NCI-H187 treated with DMSO at 0.1 percent for 48 hours (cell line): ENCODE measurements around the gene PSMC3.
A peak's percentile ranks its signal among the peaks of the same experiment; 100 is the strongest.

ENCODE experiments used
- DNase-seq: peaks from one replicate; lab custom pipeline; 2025; lab: John Stamatoyannopoulos, UW

The PSMC3 gene

GRCh38 chr11:47426062-47426956 lies at the start of gene PSMC3:
TSS of gene PSMC3 (minus strand) at chr11:47426439. CDS start at chr11:47426279, 160 bp downstream.
- peak; percentile 92 for DNase-seq

DNA sequence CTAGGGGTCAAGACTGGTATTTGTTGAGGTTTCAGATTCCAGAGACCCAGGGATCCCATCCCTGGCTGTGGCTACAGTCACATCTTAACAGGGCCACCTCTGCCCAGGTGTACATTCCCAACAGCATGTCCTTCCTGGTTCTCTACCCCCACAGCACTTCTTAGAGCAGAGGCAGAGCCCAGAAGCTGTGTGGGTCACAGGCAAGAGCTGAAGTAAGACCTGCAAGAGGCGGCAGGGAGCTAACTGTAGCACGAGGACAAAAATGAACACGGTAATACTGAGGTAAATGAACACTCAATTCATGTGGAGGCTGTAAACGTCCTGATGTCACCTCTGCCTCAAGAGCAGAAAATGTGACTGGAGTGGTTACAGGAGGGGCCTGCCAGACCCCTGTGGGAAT lies 44.4 kb upstream of the PSMC3 start:
- no peak for DNase-seq

DNA sequence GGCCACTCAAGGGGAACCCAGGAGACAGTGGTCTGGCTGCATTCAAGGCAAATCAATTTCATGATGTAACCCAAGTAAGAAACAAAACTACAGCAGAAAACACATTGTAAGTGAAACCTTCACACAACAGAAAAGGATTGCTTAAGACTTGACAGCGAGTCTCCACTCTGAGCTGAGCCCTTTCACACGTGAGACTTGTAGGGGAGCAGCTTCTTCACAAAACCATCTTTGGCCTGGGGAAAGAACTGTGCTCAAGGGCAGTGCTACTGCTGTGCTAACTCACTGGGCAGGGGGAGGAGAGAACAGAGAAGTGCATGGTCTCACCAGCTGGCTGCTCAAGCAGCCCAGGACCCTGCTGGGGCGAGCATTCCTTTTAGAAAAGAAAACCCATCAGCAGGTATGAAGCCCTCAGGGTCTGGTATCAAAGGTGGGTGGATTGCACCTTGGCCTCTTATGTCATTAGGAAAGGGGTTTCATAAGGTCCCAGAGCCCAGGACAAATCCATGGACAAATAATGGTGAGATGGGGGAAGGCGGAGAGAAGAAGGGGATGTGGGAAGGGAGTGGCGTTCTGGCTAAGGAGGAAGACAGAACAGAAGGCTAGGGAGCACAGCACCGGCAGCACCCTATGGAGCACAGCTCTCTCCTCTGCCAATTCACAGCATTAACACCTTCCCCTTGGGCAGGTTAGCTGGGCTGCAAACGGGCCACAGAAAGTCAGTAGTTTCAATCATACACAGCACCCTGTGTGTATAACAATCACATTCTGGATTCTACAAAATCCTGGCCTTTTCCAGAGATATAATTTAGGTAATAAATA lies 43.3 kb upstream of the PSMC3 start:
- DNase-seq, result no peak

DNA sequence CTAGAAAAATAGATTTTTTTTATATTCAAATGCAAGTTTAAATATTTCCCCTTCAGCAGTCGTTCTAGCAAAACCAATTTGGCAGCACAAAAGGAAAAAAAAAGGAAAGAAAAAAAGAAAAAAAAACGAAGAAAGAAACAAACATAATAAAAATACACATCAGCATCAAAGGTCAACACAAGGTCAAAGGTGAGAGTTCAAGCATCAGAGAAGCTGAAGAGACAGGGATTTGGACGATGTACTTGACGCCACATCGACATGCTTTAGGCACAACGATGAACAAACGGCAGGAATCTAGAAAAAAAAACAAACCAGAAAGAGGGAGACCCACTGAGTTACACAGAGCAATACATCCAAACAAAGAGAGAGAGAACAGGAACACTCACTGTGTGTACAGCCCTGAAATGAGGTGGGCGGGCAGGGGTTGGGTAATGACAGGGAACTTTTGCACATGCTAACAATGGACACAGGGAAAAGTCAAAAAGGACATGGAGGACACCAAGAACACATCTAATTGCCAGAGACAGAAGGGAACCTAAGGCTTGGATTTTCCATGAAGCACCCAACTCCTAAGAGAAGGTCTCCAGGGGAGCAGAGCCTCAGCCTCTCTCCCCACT lies 42.5 kb upstream of the PSMC3 start:
- no peak for DNase-seq

GRCh38 chr11:47467357-47467756 lies 41.1 kb upstream of the PSMC3 start:
- peak; percentile 82 for DNase-seq

DNA sequence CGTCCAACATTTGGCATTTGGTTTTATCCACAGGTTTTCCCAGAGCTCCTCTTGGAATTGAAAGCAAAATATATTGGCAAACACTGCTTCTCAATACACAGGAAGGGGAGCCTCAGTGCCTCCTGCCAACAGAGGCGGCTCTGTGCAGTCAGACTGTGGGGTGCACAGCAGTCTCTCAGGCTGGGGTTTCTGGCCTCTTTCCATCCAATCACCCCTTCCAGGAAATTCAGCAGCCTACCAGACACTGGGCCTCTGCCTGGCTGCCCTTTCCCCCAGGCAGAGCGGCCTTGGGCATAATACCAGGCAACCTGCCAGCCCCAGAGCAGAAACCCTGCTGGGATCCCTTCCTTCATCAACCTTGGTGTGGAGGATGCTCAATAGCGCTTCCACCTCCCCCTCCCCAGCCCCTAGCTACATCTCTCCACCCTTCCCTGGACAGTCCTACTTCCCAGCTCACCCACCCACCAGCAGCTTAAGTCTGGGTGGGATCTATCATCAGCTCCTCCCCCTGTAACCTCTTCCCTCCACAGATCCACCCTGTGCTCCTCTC lies 40.5 kb upstream of the PSMC3 start:
- no peak for DNase-seq

DNA sequence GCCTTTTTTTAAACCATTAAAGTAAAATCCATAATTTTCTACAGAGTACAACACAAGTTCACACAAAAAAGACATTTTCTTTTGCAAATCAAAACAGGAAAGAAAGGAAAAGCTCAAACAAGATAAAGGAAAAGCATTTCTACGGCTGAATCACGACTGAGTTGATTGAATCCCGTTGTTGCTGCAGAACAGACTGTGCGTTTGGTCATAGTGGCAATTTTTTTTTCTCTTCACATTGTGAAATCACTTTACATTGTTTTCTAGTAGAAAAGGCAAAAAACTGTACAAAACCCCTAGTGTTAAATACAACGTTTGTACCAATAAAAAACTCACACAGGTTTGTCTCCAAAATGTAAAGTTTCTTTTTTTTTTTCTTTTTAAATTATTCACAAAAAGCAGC lies 40.0 kb upstream of the PSMC3 start:
- DNase-seq, result no peak

DNA sequence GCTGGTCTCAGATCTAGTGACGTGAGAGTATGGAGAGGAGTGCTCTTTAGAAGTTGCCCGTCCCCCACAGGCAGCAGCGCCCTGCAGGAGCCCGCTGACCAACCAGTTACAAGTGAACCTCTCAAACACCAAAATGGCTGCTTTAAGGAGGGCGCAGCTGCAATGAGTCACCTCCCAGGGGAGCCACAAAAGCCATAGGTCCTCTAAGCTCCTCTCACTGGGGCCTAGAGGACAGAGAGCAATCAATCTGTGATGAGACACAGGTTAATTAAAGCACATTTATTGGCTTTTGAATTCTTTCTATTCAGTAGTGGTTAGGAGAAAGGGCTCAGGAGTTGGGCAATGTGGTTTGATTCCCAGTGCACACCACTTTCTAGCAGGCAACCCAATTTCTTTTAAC lies 38.2 kb upstream of the PSMC3 start:
- peak; percentile 97 for DNase-seq

DNA sequence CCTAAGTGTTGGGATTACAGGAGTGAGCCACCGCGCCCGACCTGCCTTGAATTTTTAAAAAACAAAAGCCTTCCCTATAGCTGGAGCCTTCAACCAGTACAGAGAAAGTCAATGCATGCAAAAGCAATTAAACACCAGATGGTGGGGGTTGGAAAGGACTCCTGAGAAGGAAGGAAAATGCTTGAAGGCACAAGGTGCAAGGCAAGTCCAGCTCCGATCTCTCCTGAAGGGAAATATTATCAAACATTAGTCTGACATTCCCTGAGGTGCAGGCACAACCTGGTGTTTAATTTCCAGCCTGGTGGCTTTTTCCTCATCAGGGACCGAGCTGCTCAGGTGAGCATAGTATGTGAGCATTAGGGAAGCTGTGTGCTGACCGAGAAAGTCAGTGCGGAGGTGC lies 35.6 kb upstream of the PSMC3 start:
- no peak for DNase-seq

DNA sequence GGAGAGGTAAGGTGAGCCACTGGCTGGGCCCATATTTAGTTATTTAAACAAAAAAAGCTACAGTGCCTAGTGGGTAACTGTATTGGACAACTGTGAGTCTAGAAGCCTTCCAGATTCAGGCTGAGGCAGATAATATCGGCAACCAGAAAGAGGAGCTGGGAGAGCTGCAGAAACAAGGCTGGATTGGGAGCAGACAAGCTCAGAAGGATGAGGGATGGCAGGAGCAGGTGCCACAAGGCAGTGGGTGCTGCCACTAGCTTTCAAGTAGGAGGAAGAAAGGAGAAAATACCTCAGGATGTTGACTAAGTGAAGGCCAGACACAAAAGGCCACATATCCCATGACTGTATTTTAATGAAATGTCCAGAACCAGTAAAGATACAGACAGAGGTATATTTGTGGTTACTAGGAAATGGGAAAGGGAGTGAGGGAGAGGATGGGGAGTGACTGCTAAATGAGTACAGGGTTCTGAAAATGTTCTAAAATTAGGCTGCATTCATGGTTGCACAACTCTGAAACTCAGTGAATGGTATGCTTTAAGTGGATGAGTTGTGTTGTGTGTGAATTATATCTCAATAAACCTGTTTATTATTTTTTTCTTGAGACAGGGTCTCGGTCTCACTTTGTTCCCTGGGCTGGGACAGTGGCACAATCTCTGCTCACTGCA lies 34.5 kb upstream of the PSMC3 start:
- DNase-seq, result no peak

- DNase-seq, result peak; percentile 83
These were observed 28.0 kb upstream of the PSMC3 start for GRCh38 chr11:47454258-47454671.

DNA sequence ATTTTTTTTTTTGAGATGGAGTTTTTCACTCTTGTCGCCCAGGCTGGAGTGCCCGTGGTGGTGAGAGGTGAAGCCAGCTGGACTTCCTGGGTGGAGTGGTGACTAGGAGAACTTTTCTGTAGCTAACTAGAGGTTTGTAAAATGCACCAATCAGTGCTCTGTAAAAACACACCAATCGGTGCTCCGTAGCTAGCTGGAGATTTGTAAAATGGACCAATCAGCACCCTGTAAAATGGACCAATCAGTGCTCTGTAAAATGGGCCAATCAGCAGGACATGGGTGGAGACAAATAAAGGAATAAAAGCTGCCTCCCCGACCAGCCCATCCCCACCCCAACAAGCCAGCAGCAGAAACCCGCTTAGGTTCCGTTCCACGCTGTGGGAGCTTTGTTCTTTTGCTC lies 27.1 kb upstream of the PSMC3 start:
- DNase-seq, result no peak

GRCh38 chr11:47451990-47452389 lies 25.8 kb upstream of the PSMC3 start:
- DNase-seq, result no peak

DNA sequence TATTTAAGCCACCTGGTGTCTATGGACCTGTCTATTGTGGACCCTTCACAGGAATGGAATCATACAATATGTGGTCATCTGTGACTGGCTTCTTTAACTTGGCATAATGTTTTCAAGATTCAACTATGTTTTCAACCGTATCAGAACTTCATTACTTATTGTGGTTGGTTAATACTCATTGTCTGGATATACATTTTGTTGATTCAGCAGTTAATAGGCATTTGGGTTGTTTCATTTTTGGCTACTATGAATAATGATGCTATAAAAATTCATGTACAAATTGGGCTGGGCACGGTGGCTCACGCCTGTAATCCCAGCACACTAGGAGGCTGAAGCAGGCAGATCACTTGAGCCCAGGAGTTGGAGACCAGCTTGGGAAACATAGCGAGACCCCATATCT lies 25.2 kb upstream of the PSMC3 start:
- no peak for DNase-seq

DNA sequence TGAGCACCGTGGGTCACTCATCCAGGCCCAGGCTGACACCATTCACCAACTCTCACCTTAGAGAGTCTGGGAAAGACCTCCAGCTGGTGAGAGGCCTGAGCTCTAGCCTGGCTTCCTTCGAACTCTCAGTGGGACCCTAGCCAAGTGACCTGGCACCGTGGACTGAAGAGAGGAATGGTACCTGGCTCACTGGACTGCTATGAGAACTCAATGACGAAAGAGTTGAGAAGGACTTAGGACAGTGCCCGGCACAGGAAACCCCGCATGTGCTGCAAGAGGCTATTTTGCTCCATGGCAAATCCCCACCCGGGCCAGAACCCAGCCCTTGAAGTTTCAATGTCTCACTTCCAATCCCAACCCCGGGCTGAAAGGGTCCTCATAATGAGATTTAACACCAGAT lies 23.3 kb upstream of the PSMC3 start:
- DNase-seq, result no peak

- no peak for DNase-seq
These were observed 22.6 kb upstream of the PSMC3 start, which contains the start of gene RAPSN for GRCh38 chr11:47448566-47449427. TSS of gene RAPSN (minus strand) at chr11:47449136. CDS start at chr11:47448964, 172 bp downstream.

DNA sequence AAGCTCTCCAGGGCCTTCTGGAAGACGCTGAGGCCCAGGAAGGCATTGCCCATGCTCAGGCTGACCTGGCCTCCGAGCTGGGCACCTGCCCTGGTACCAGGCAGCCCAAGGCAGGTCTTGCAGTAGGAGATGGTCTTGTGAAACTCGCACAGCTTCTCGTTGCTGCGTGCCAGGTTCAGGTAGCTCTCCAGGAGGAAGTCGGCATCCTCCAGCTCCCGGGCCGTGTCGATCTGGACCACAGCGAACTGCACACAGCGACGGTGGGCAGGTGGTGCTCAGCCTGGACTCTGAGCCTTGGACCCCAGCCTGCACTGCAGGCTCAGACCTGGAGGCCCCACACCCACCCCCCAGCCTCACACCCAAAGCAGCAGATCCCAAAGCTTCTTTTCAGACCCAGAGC lies 21.7 kb upstream of the PSMC3 start:
- DNase-seq, result no peak

- DNase-seq, result no peak
These were observed 20.6 kb upstream of the PSMC3 start for GRCh38 chr11:47446833-47447232.

GRCh38 chr11:47445840-47446239 lies 19.6 kb upstream of the PSMC3 start:
- DNase-seq, result no peak

DNA sequence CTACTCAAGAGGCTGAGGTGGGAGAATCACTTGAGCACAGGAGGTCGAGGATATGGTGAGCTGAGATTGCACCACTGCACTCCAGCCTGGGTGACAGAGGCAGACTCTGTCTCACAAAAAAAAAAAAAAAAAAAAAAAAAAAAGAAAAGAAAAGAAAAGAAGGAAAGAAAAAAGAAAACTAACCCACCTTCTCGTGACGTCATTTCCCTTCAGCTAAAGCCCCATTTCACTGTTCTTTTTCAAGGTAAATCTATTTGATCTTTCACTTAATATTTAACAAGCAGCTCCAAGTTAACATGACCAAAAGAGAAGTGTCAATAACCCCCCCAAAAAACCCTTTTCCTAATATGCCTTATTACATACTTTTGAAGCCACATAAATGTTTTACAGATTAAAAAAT lies 17.6 kb upstream of the PSMC3 start:
- DNase-seq, result no peak
